ENCODE results near the gene RPL10L.

DNA sequence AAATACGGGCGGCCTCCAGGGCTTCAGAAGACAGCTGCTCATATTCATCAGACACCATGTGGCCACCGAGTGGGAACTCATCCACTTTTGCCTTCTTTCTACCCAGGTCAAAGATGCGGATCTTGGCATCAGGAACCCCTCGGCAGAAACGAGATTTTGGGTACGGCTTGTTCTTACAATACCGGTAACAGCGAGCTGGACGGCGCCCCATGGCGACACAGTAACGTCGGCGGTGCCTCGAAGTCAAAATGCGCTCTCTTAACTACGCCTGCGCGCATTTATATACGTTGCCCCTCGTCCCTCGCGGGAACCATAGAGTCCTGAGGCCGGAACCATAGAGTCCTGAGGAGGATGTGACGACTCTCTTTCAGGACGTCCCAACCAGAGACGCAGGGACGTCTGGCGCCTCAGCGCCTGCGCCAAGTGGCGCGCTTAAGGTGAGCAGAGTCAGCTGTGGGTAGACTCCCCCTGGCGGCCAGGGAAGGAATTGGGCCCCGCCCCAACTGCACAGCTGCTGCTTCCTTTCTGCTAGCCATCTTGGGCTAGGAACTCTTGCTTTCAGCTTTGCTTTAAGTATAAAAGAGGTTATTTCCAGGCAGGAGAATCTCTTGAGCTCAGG lies at the start of gene RPL10L:
- TF ChIP-seq, protein P1, sequence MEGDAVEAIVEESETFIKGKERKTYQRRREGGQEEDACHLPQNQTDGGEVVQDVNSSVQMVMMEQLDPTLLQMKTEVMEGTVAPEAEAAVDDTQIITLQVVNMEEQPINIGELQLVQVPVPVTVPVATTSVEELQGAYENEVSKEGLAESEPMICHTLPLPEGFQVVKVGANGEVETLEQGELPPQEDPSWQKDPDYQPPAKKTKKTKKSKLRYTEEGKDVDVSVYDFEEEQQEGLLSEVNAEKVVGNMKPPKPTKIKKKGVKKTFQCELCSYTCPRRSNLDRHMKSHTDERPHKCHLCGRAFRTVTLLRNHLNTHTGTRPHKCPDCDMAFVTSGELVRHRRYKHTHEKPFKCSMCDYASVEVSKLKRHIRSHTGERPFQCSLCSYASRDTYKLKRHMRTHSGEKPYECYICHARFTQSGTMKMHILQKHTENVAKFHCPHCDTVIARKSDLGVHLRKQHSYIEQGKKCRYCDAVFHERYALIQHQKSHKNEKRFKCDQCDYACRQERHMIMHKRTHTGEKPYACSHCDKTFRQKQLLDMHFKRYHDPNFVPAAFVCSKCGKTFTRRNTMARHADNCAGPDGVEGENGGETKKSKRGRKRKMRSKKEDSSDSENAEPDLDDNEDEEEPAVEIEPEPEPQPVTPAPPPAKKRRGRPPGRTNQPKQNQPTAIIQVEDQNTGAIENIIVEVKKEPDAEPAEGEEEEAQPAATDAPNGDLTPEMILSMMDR (conservative IDR thresholded peaks at IDR 0.05; ENCODE audit: low read depth, low read length) = no peak
- TF ChIP-seq RAD21 (IDR thresholded peaks at IDR 0.05; ENCODE audit: low read length) (no peak), POLR2A (IDR thresholded peaks at IDR 0.05; ENCODE audit: low read depth, low read length) (no peak), CEBPB (IDR thresholded peaks at IDR 0.05; ENCODE audit: low read depth, low read length) (no peak), SMC3 (IDR thresholded peaks at IDR 0.05; ENCODE audit: low read depth, low read length) (no peak), CHD1 (IDR thresholded peaks at IDR 0.05; ENCODE audit: low read depth, low read length) (no peak), RCOR1 (IDR thresholded peaks at IDR 0.05; ENCODE audit: insufficient replicate concordance, low read length) (no peak), BHLHE40 (IDR thresholded peaks at IDR 0.05; ENCODE audit: low read depth, low read length) (no peak)
- TF ChIP-seq, protein P2, sequence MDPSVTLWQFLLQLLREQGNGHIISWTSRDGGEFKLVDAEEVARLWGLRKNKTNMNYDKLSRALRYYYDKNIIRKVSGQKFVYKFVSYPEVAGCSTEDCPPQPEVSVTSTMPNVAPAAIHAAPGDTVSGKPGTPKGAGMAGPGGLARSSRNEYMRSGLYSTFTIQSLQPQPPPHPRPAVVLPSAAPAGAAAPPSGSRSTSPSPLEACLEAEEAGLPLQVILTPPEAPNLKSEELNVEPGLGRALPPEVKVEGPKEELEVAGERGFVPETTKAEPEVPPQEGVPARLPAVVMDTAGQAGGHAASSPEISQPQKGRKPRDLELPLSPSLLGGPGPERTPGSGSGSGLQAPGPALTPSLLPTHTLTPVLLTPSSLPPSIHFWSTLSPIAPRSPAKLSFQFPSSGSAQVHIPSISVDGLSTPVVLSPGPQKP (IDR thresholded peaks at IDR 0.05; ENCODE audit: borderline replicate concordance, low read depth, low read length) = no peak
- TF ChIP-seq, protein P3, sequence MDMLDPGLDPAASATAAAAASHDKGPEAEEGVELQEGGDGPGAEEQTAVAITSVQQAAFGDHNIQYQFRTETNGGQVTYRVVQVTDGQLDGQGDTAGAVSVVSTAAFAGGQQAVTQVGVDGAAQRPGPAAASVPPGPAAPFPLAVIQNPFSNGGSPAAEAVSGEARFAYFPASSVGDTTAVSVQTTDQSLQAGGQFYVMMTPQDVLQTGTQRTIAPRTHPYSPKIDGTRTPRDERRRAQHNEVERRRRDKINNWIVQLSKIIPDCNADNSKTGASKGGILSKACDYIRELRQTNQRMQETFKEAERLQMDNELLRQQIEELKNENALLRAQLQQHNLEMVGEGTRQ (IDR thresholded peaks at IDR 0.05; ENCODE audit: low read depth, low read length) = no peak

All from IMR-90 (cell line).